CD4-positive, alpha-beta T cell treated with Interleukin-10 for 1 hour (primary cell): Measurements from ENCODE around the gene GATAD2B.
"Not testable (repeated sequence)": the region's sequence is repeated elsewhere in the genome, so short reads cannot be mapped to it uniquely, and the experiment has no call there.

ENCODE experiments used
- DNase-seq: peaks from one replicate; pipeline ENCODE4 v3.0.0-alpha.2; 2020

Gene GATAD2B

GRCh38 chr1:153794624-153795329 lies 128.0 kb downstream of the GATAD2B start:
- no peak for DNase-seq

DNA sequence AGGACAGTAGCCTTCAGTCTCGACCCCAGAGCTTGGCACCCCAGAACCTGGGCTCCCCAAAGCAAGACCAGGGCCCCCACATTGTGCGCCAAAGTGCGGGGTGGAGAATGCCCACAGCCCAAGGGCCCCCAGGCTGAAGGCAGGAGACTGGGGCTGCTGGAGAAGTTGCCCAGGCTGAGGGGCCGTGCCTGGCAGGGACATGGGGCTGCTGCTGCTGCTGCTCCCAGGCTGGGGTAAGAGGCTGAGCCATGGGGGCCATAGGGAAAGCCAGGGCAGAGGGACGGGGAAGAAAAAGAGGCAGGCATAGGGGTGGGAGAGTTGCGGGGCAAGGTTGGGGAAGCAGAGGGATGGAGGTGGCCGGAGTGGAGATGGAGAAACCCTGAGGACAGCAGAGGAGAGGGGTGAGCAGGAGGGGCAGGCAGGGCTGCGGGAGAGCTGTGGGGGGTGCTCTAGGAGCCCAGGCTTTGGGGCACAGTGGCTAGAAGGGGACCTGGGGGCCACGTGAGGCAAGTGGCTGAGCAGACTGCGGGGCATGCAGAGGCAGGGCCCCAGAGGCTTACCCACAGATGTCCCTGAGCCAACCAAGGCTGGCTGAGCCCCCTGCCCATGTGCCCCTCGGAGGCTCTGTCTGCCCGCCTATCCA lies 128.7 kb downstream of the GATAD2B start:
- DNase-seq, result no peak

GRCh38 chr1:153793261-153793972 lies 129.4 kb downstream of the GATAD2B start:
- no peak for DNase-seq

GRCh38 chr1:153792631-153793041 lies 130.1 kb downstream of the GATAD2B start:
- DNase-seq, result no peak

- DNase-seq, result no peak
Measured at GRCh38 chr1:153791648-153792253, 131.0 kb downstream of the GATAD2B start.

- DNase-seq, result peak; percentile 46
Measured at GRCh38 chr1:153790966-153791647, 131.7 kb downstream of the GATAD2B start.

- DNase-seq, result no peak
Measured at GRCh38 chr1:153790313-153790965, 132.3 kb downstream of the GATAD2B start.

DNA sequence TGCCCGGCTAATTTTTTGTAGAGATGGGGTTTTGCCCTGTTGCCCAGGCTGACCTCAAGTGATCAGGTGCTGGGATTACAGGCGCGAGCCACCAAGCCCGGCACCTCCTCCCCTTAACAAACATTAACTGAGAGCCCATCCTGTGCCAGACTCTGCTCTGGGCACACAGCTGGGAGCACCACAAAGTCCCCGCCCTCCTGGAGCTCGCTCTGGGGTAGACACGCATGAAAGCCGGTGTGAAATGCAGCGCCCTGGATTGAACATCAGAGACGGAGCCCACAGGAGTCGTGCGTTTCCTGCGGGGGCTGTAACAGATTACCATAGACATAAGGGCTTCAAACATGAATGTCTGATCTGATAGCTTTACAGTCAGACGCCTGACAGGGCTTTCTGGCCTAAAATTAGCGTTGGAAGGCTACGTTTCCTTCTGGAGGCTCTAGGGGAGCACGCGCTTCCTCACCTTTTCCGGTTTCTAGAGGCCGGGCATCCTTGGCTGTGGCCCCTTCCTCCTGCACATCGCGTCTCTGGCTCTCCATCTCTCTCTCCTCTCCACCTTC lies 133.2 kb downstream of the GATAD2B start:
- no peak for DNase-seq

DNA sequence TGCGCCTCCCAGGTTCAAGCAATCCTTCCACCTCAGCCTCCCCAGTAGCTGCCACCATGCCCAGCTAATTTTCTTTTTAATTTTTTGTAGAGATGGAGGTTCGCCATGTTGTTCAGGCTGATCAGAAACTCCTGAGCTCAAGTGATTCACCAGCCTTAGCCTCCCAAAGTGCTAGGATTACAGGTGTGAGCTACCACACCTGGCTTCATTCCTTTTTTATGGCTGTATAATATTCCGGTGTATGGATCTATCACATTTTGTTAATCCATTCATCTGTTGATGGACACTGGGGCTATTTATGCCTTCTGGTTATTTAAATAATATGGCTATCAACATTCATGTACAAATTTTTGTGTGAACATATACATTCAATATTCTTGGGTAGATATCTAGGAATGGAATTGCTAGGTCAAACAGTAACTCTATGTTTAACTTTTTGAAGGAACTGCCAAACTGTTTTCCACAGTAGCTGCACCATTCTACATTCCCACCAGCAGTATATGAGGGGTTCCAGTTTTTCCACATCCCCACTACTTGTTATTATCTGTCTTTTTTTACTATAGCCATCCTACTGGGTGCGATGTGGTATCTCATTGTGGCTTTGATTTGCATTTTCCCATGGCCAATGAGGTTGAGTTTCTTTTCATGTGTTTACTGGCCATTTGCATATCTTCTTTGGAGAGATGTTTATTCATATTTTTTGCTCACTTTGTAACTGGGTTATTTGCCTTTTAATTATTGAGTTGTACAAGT lies 136.6 kb downstream of the GATAD2B start:
- DNase-seq, result no peak

- peak; percentile 93 for DNase-seq
Measured at GRCh38 chr1:153783233-153784190, 139.3 kb downstream of the GATAD2B start.

DNA sequence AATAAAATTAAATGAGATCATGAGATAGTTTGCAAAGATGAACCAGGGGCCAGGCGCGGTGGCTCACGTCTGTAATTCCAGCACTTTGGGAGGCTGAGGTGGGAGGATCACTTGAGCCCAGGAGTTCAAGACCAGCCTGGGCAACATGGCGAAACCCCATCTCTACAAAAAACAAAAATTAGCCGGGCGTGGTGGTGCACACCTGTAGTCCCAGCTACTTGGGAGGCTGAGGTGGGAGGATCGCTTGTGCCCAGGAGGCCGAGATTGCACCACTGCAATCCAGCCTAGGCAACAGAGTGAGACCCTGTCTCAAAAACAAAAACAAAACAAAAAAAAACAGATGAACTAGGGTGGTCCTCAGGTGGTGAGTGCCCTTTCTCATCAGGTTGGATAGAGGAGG lies 140.1 kb downstream of the GATAD2B start:
- not testable (repeated sequence) for DNase-seq

DNA sequence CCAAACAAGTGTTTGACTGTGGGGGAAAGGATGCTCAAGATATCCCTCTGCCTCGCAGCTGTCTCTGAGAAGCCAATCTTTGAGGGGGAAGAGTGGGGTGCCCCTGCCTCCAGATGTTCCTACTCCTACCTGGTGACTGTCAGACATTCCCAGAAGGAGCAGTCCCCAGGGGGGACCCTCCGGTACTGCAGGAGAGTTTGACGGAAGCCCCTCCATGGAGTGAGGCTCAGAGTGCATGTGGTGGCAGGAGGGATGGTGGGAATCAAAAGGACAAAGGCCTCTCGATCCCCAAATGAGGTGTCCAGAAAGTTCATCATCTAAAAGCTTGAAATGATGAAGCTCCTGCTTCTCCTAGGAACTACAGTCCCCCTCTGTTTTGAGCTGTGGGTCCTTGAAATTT lies 142.2 kb downstream of the GATAD2B start:
- no peak for DNase-seq

- no peak for DNase-seq
Measured at GRCh38 chr1:153779781-153780541, 142.8 kb downstream of the GATAD2B start.

- no peak for DNase-seq
Measured at GRCh38 chr1:153778824-153779519, 143.8 kb downstream of the GATAD2B start.

GRCh38 chr1:153778051-153778823 lies 144.5 kb downstream of the GATAD2B start:
- no peak for DNase-seq

DNA sequence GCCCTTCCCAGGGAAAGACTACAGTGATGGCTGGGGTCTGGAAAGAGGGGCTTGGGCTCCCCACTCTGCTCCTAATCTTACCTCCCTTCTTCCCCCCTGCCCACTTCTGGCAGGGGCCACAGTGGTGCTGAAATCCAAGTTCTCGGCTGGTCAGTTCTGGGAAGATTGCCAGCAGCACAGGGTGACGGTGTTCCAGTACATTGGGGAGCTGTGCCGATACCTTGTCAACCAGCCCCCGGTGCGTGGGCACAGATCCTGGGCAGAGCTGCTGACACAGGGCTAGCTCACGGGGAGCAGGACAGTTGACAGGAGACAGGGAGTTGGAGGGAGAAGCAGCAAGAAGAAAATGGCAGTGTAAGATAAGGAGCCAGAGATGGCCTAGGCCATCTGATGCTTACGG lies 145.1 kb downstream of the GATAD2B start:
- no peak for DNase-seq

GRCh38 chr1:153776845-153777370 lies 145.9 kb downstream of the GATAD2B start:
- no peak for DNase-seq

DNA sequence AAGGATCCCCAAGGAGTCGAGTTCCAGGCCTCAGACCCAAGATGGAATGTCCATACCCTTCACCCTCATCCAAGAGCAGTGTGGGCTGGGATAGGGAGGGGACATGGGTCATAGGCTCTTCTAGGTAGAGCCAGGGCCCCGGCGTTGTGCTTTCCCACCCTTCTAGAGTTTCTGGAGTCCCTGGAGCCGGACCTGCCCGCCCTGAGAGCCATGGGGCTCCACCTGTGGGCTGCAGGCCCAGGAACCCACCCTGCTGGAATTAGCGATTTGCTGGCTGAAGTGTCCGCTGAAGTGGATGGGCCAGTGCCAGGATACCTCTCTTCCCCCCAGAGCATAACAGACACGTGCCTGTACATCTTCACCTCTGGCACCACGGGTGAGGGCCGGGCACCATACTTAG lies 146.4 kb downstream of the GATAD2B start:
- DNase-seq, result no peak
